ENCODE measurements around the gene TEX2.
A peak's percentile ranks its signal among the peaks of the same experiment; 100 is the strongest.

Gene TEX2

GRCh38 chr17:64139542-64139941, 123.5 kb downstream of the TEX2 start:
- ATAC-seq: no peak

GRCh38 chr17:64138441-64138840, 124.6 kb downstream of the TEX2 start:
- DNase-seq: no peak
- no peak for ATAC-seq

More at GRCh38 chr17:64139542-64139941, 123.5 kb downstream of the TEX2 start:
- DNase-seq: no peak

DNA sequence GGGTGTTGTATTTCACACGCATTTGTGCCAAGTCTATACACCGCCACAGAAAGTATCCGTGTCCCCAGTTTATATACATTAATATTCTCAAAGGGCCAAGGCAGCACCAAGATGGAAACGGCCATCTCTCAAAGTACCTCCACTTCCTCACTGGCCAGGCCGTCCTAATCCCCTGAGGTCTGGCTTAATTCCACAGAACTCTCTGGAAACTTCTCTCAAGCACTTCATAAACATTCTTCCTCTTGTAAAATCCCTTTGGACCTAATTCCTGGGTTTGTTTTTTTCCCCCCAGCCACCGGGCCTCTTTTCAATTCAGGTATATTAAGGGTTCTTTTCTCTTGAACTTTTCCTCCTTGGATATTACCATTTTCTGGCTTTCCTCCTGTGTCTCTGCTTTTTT, 128.1 kb downstream of the TEX2 start:
- ATAC-seq (no peak), DNase-seq (no peak)

DNA sequence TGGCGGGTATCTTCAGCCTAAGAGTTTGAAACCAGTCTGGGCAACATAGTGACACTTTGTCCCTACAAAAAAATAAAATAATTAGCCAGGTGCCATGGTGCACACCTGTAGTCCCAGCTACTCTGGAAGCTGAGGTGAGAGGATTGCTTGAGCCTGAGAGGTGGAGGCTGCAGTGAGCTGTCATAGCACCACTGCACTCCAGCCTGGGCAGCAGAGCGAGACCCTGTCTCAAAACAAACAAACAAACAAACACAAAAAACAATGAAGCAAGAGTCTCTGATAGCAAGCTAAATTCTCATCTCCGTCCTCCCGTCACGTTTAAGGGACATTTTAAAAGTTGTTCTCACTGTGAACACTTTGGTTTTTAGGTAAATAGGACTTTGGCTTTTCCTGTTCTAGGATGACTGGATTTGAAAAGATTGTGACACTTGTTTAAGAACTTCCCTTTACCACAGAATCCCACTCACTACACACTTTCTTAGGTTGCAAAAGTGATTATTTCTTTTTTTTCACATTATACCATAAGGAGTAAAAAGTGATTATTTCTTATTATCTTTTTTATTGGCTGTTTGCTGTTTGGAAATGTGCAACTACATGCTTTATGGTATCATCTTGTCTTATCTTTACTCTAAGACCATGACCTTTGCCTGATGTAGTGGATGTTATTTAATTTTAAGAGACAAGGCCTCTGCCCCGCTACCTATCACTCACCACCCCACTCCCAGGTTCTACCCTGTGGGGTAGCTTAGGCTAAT, 128.7 kb downstream of the TEX2 start:
- DNase-seq (no peak), ATAC-seq (no peak)

DNA sequence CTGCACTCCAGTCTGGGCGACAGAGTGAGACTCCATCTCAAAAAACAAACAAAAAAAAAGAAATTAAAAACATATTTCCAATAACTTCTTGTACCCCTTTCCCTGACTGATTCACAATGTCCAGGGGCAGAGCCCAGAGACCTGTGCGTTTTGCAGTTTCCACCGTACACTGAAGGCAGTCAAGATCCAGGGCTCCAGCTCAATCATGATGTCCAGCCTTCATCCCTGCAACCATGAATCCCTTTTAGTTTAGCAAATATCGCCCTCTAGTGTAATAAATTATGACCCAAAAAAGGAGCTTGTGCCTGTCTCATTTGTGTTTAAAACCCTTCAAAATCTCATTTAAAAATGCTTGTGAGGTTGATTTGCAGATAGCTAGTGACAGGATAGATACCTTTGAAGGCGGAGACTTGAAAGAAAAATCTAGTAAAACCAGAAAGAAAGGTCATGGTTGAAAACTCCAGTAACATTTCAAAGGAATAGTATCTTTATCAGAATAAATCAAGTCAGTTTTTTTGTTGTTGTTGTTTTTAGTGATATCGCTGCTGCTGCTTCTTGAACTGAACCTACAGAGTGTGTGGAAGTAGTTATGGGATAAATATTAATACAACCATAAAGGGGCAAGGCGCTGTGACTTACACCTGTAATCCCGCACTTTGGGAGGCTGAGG, 129.4 kb downstream of the TEX2 start:
- ATAC-seq (no peak), DNase-seq (no peak)

- DNase-seq (no peak), ATAC-seq (no peak)
Observed at GRCh38 chr17:64131606-64132270, 131.3 kb downstream of the TEX2 start.

DNA sequence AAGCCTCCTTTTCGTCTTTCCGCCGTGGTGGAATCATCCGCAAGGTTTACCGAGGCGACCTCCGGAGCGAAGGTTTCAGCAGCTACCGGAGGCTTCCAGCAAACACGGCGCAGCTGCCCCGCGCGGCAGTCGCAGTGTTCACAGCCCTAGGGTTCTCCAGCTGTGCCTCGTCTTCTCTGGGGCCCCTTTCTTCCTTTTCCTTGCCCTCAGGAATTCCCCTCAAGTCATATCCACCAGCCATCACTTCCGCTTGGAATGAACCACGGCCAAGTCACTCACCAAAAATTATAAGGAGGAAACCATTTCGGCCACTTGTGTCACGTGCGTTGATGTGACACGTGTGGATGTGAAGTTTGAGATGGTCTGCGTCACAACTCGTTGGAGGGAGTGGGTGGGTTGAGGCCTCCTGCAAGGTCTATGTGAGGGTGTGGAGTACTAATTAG, 132.5 kb downstream of the TEX2 start:
- ATAC-seq (peak; percentile 25), DNase-seq (no peak)

DNA sequence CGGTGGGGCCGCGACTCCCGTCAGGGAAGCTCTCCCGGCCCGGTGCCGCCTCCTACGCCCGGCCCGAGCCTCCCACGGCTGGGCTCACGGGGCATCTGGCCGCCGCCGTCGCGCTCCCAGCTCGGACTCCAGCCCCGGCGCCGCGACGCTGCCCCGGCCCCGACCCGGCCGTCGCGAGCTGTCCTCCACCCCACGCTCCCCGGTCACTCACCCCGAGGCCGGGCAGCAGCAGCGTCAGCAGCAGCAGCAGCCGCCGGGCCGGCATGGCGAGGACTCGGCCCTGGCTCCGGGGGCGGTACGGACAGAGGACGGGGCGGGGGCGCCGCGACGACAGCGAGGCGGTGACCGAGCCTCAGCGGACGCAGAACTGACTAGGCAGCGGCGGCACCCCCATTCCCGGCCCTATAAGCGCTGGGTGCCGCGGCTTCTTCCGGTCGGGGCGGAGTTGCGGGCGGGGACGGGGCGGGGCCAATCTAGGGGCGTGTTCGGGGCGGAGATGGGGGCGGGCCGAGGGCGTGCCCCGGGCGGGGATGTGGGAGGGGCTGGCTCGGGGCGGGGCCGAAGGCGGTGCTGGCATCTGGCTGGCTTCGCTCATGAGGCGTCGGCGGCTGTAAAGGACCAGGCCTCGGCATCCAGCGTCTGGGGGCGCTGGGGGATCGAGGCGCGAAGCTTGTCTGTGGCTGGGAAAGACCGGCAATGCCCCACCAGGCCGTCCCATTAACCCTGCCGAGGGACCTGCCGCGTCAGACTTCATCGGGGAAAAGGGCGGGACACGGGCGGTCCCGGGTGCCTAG, 133.1 kb downstream of the TEX2 start, which contains the start of gene ERN1:
ERN1 (minus strand) TSS at position 380 of the 794 bp plus-strand sequence; CDS start at position 265, 115 bp downstream.
- peak; percentile 93 for DNase-seq
- peak; percentile 89 for ATAC-seq

GRCh38 chr17:64129515-64129764, 133.6 kb downstream of the TEX2 start:
- DNase-seq (no peak), ATAC-seq (no peak)

GRCh38 chr17:64128787-64129514, 134.1 kb downstream of the TEX2 start:
- no peak for ATAC-seq

DNA sequence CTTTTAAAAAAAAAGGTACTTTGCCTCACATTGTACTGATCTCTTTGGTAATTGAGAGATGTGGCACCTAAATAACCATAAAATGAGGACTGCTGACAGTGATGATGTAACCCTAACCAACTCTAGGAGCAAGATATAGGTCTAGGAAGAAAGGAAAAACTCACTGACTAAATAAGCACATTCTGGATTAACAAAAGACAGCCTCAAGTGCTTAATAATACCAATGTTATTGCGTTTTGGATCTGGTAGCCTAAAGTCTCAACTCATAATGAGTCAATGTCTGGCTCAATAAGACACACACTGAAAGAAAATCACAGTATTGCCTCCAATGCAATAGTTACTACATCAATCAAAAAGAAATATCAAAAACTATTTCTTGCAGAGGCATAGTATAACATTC, 136.1 kb downstream of the TEX2 start:
- DNase-seq (no peak), ATAC-seq (no peak)

More at GRCh38 chr17:64128787-64129514, 134.1 kb downstream of the TEX2 start:
- DNase-seq: no peak

GRCh38 chr17:64125937-64126336, 137.1 kb downstream of the TEX2 start:
- no peak for DNase-seq
- ATAC-seq: no peak

- ATAC-seq: no peak
- DNase-seq: no peak
Observed at GRCh38 chr17:64124609-64125008, 138.5 kb downstream of the TEX2 start.

GRCh38 chr17:64123114-64123513, 139.9 kb downstream of the TEX2 start:
- ATAC-seq (no peak), DNase-seq (no peak)

- ATAC-seq (peak; percentile 50), DNase-seq (peak; percentile 31)
Observed at GRCh38 chr17:64120972-64121786, 141.9 kb downstream of the TEX2 start.

- peak; percentile 41 for ATAC-seq
- no peak for DNase-seq
Observed at GRCh38 chr17:64120159-64120810, 142.8 kb downstream of the TEX2 start.

DNA sequence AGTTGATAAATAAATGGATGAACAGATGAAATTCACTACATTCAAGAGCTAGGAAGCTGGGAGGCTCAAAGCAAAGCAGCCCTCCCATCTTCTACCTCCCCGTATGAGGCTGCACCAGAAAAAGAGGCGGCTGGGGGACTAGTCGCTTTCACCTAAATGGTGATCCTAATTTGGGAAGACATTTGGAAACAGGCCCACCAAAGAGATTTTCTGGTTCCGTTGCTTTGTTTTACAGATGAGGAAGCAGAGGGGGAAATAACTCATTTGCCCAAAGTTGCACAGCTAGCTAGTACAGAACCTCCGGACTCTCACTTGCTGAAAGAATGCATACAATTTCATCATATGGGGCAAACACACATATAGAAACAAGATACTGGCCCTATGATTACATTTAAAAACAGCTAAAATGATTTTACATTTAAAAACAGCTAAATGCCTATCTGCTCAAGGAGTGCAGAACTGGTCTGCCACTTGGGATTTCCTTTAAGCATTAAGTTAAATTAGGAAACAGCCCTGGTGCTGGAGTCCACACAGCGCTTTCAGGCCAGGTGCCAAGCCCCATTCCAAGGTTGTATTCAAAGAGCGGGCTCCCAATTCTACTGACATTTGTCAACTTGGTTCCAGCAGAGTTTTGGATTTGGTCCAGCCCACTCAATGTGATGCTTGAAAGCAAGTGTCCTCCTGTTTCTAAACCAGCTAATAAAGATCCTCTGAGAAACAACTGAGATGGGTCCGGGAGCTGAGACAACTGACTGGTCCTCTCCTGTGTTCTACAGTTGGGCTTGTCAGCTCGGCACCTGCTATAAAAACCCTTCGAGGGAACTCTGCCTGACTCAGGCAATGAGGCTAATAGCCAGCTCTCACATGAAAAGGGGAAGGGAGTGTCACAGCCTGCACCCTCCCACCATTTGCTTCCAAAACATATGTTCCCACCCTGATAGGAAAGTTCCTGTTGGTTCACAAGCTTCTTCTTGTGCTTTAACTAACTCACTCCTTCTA, 144.8 kb downstream of the TEX2 start:
- DNase-seq: no peak
- ATAC-seq: no peak

DNA sequence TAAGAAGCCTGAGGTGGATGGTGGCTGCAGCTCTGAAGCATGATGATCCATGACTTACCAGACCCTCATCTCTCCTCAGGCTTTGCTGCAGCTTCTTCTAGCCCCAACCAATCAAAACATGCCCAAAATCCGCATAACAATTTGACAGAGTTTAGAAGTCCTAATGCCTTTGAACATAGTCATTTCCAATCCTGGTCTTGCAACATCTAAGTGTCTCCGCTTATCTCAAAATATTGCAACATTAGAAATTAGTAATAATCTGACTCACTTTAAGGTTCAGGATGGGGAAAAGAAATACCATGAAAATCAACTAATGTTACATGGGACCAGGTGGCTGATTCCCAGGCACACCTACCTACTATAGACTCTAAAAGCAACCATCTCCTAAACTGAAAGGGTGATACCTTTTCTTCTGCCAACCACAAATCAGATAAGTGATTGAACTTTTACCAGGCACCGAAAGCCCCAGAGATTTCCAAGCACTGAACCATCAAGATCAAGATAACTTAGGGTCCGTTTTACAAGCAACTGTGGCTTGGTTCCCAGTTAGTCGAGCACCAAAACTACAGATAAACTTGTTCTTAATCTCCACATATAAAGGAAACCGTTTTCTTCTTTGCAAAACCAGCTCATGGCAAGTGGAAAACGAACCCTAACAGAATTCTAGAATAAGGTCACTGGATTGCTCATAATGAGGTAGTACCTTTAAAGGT, 147.1 kb downstream of the TEX2 start:
- ATAC-seq: peak; percentile 68

More for the DNA sequence above, 147.1 kb downstream of the TEX2 start:
- DNase-seq: no peak
